K562 (cell line): ENCODE measurements around the gene EIF3I. TPM values are rescaled to one million over a fixed set of nuclear protein-coding genes. Genes with fewer than 3 reads are reported as not detected.

Experiments used
- CBFA2T2 ChIP-seq: fragments of 450-650 bp; conservative IDR thresholded peaks from 2 replicates; pipeline ENCODE4 v1.6.1; 2017; ENCODE audit warnings: mild to moderate bottlenecking
- DPF2 ChIP-seq: fragments of 450-650 bp; IDR thresholded peaks from 2 replicates; pipeline ENCODE4 v1.6.1; 2016
- HNRNPH1 ChIP-seq: fragments of 200-400 bp; formaldehyde crosslinking; optimal IDR thresholded peaks from 2 replicates; pipeline ENCODE3; 2017; ENCODE audit warnings: low read depth, mild to moderate bottlenecking, low read length, moderate library complexity
- HNRNPLL ChIP-seq: fragments of 200-400 bp; formaldehyde crosslinking; IDR thresholded peaks from 2 replicates; pipeline ENCODE4 v1.6.1; 2017; ENCODE audit warnings: low read length, low read depth, mild to moderate bottlenecking; ENCODE audit not compliant: poor library complexity, severe bottlenecking
- JUNB ChIP-seq: fragments of 450-650 bp; formaldehyde crosslinking; conservative IDR thresholded peaks from 2 replicates; pipeline ENCODE4 v1.4.0; 2020; ENCODE audit warnings: mild to moderate bottlenecking
- LCOR ChIP-seq: sonication (generic); formaldehyde crosslinking; IDR thresholded peaks from 2 replicates; pipeline ENCODE4 v1.8.0; 2022; ENCODE audit warnings: mild to moderate bottlenecking, missing genetic modification reagents
- XRCC3 ChIP-seq: fragments of 450-650 bp; IDR thresholded peaks from 2 replicates; pipeline ENCODE4 v1.6.1; 2017; ENCODE audit warnings: mild to moderate bottlenecking, moderate library complexity
- XRCC5 ChIP-seq: fragments of 200-400 bp; formaldehyde crosslinking; IDR thresholded peaks from 2 replicates; pipeline ENCODE4 v1.6.1; 2017; ENCODE audit warnings: low read depth, mild to moderate bottlenecking, low read length
- ZFP36 ChIP-seq: fragments of 150-350 bp; IDR thresholded peaks from 2 replicates; pipeline ENCODE4 v1.6.1; 2018; ENCODE audit warnings: low read length, low read depth; ENCODE audit not compliant: partially characterized antibody
- ZNF696 ChIP-seq: fragments of 250-450 bp; sonication (Bioruptor Pico); conservative IDR thresholded peaks from 2 replicates; pipeline ENCODE4 v1.4.0; 2020; ENCODE audit warnings: mild to moderate bottlenecking, moderate library complexity
- ZNF707 ChIP-seq: fragments of 250-450 bp; sonication (Bioruptor Pico); conservative IDR thresholded peaks from 2 replicates; pipeline ENCODE4 v1.8.0; 2022; ENCODE audit warnings: inconsistent platforms, mild to moderate bottlenecking, moderate library complexity
- ZNF76 ChIP-seq: fragments of 250-450 bp; sonication (Bioruptor Pico); IDR thresholded peaks from 2 replicates; pipeline ENCODE4 v1.4.0; 2020; ENCODE audit warnings: mild to moderate bottlenecking, moderate library complexity, borderline replicate concordance
- polyA plus RNA-seq, 8 experiments: library from polyadenylated mRNA; depleted of rRNA in 4 of 8; stranded (reverse) in 5 of 8; unstranded in 3 of 8; fragments of >200 nt; fragmentation: Nextera tagmentation in 2 of 8; fragmentation: Illumina TruSeq in 1 of 8; extraction: Ambion mirVana in 2 of 8; extraction: Trizol in 1 of 8; gene quantifications; 2 replicates each; pipeline versions ENCODE4 v1.2.1 to v1.2.3, GENCODE V29; 2011 to 2014; ENCODE audit warnings: inconsistent platforms in 1 of 8, missing spikeins in 1 of 8
- total RNA-seq, 7 experiments: library from RNA; depleted of rRNA in 6 of 7; stranded (reverse); fragments of >200 nt in 6 of 7; fragmentation: Illumina TruSeq in 2 of 7; extraction: Trizol in 2 of 7; gene quantifications; 2 replicates each; pipeline versions ENCODE4 v1.2.1 to v1.2.3, GENCODE V29; 2011 to 2021; ENCODE audit warnings: low replicate concordance in 1 of 7
- TF ChIP-seq, protein P1 (sequence below): fragments of 250-450 bp; sonication (Bioruptor Pico); IDR thresholded peaks from 2 replicates; pipeline ENCODE4 v1.9.0; 2021; ENCODE audit warnings: mild to moderate bottlenecking, inconsistent platforms
- TF ChIP-seq, protein P2 (sequence below): IDR thresholded peaks from 2 replicates; pipeline ENCODE4 v1.6.1; 2016; ENCODE audit warnings: missing genetic modification characterization, missing compliant biosample characterization
- TF ChIP-seq, protein P3 (sequence below): sonication (generic); formaldehyde crosslinking; IDR thresholded peaks from 2 replicates; pipeline ENCODE4 v1.8.0; 2022; ENCODE audit warnings: mild to moderate bottlenecking, missing genetic modification reagents
- TF ChIP-seq, protein P4 (sequence below): sonication (generic); formaldehyde crosslinking; IDR thresholded peaks from 2 replicates; pipeline ENCODE4 v1.8.0; 2022; ENCODE audit warnings: mild to moderate bottlenecking, missing genetic modification reagents, borderline replicate concordance
- TF ChIP-seq, protein P5 (sequence below): fragments of 450-650 bp; IDR thresholded peaks from 2 replicates; pipeline ENCODE4 v1.6.1; 2016

EIF3I gene
- total and polyA plus RNA-seq, 9 of the 15 experiments (the other 6 are each of a cell fraction or from before 2014, with no cell fraction given), result 414 to 1,526 (median 635) TPM

DNA sequence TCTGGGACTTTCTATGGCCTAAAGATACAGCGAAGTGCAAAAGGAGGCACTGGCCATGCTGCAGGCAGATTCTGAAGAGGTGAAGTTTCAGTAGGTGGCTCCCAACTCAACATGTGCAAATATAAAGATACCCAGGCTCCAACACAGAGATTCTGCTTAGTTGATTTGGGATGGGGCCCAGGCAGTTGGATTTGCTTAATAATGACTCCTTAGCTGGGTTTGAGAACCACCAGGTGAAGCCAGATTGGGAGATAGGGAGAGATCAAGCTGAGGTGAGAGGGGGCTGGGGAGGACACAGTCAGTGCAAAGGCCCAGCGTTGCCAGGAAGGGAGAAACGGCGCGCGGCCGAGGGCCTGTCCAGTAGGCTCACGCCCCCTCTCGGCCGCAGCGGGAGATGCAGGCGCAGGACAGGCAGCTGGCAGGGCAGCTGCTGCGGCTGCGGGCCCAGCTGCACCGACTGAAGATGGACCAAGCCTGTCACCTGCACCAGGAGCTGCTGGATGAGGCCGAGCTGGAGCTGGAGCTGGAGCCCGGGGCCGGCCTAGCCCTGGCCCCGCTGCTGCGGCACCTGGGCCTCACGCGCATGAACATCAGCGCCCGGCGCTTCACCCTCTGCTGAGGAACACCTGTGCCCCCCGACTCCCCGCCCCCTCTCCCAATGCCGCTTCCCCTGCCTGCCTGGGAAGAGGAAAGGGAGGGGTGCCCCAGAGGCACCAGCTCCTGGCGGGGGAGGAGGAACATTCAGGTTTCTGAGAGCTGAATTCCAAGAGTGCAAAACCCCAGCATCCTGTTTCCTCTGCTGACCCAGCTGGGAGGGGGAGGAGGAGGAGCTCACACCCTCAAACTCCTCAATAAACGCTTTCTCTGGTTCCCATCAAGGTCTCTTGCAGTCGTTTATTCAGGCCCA is 26.0 kb downstream of the EIF3I start (continued):
- TF ChIP-seq, protein P1, sequence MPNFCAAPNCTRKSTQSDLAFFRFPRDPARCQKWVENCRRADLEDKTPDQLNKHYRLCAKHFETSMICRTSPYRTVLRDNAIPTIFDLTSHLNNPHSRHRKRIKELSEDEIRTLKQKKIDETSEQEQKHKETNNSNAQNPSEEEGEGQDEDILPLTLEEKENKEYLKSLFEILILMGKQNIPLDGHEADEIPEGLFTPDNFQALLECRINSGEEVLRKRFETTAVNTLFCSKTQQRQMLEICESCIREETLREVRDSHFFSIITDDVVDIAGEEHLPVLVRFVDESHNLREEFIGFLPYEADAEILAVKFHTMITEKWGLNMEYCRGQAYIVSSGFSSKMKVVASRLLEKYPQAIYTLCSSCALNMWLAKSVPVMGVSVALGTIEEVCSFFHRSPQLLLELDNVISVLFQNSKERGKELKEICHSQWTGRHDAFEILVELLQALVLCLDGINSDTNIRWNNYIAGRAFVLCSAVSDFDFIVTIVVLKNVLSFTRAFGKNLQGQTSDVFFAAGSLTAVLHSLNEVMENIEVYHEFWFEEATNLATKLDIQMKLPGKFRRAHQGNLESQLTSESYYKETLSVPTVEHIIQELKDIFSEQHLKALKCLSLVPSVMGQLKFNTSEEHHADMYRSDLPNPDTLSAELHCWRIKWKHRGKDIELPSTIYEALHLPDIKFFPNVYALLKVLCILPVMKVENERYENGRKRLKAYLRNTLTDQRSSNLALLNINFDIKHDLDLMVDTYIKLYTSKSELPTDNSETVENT (CRISPR knock-in tag), result no peak
- TF ChIP-seq HNRNPLL, result no peak
- TF ChIP-seq, protein P2, sequence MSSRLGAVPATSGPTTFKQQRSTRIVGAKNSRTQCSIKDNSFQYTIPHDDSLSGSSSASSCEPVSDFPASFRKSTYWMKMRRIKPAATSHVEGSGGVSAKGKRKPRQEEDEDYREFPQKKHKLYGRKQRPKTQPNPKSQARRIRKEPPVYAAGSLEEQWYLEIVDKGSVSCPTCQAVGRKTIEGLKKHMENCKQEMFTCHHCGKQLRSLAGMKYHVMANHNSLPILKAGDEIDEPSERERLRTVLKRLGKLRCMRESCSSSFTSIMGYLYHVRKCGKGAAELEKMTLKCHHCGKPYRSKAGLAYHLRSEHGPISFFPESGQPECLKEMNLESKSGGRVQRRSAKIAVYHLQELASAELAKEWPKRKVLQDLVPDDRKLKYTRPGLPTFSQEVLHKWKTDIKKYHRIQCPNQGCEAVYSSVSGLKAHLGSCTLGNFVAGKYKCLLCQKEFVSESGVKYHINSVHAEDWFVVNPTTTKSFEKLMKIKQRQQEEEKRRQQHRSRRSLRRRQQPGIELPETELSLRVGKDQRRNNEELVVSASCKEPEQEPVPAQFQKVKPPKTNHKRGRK, result no peak
- TF ChIP-seq, protein P3, sequence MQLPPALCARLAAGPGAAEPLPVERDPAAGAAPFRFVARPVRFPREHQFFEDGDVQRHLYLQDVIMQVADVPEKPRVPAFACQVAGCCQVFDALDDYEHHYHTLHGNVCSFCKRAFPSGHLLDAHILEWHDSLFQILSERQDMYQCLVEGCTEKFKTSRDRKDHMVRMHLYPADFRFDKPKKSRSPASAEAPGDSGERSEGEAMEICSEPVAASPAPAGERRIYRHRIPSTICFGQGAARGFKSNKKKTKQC (CRISPR knock-in tag), result no peak; the same call in 1 of the 2 replicates
- no peak for TF ChIP-seq ZNF696
- TF ChIP-seq JUNB, result no peak
- TF ChIP-seq, protein P4, sequence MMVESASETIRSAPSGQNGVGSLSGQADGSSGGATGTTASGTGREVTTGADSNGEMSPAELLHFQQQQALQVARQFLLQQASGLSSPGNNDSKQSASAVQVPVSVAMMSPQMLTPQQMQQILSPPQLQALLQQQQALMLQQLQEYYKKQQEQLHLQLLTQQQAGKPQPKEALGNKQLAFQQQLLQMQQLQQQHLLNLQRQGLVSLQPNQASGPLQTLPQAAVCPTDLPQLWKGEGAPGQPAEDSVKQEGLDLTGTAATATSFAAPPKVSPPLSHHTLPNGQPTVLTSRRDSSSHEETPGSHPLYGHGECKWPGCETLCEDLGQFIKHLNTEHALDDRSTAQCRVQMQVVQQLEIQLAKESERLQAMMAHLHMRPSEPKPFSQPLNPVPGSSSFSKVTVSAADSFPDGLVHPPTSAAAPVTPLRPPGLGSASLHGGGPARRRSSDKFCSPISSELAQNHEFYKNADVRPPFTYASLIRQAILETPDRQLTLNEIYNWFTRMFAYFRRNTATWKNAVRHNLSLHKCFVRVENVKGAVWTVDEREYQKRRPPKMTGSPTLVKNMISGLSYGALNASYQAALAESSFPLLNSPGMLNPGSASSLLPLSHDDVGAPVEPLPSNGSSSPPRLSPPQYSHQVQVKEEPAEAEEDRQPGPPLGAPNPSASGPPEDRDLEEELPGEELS (CRISPR knock-in tag), result no peak
- TF ChIP-seq XRCC3, result no peak
- TF ChIP-seq LCOR (CRISPR knock-in tag), result 0 out of 2 replicates have a peak, but pooled peaks have one; percentile 48
- peak; percentile 83 for TF ChIP-seq CBFA2T2
- no peak for TF ChIP-seq ZNF76 (CRISPR knock-in tag)
- peak; percentile 40 for TF ChIP-seq ZFP36
- TF ChIP-seq, protein P5, sequence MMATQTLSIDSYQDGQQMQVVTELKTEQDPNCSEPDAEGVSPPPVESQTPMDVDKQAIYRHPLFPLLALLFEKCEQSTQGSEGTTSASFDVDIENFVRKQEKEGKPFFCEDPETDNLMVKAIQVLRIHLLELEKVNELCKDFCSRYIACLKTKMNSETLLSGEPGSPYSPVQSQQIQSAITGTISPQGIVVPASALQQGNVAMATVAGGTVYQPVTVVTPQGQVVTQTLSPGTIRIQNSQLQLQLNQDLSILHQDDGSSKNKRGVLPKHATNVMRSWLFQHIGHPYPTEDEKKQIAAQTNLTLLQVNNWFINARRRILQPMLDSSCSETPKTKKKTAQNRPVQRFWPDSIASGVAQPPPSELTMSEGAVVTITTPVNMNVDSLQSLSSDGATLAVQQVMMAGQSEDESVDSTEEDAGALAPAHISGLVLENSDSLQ, result peak; percentile 5; the same call in 1 of the 2 replicates
- no peak for TF ChIP-seq ZNF707
- 0 out of 2 replicates have a peak, but pooled peaks have one; percentile 73 for TF ChIP-seq XRCC5
- peak; percentile 74 for TF ChIP-seq DPF2
- no peak for TF ChIP-seq HNRNPH1
